COR-L47 (cell line): Measurements from ENCODE around the gene TRAPPC13.
A peak's percentile ranks its signal among the peaks of the same experiment; 100 is the strongest.
"Not testable (repeated sequence)": the region's sequence is repeated elsewhere in the genome, so short reads cannot be mapped to it uniquely, and the experiment has no call there.

Experiments
- DNase-seq: peaks from one replicate; lab custom pipeline; 2025; lab: John Stamatoyannopoulos, UW

The TRAPPC13 gene, protein sequence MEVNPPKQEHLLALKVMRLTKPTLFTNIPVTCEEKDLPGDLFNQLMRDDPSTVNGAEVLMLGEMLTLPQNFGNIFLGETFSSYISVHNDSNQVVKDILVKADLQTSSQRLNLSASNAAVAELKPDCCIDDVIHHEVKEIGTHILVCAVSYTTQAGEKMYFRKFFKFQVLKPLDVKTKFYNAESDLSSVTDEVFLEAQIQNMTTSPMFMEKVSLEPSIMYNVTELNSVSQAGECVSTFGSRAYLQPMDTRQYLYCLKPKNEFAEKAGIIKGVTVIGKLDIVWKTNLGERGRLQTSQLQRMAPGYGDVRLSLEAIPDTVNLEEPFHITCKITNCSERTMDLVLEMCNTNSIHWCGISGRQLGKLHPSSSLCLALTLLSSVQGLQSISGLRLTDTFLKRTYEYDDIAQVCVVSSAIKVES

DNA sequence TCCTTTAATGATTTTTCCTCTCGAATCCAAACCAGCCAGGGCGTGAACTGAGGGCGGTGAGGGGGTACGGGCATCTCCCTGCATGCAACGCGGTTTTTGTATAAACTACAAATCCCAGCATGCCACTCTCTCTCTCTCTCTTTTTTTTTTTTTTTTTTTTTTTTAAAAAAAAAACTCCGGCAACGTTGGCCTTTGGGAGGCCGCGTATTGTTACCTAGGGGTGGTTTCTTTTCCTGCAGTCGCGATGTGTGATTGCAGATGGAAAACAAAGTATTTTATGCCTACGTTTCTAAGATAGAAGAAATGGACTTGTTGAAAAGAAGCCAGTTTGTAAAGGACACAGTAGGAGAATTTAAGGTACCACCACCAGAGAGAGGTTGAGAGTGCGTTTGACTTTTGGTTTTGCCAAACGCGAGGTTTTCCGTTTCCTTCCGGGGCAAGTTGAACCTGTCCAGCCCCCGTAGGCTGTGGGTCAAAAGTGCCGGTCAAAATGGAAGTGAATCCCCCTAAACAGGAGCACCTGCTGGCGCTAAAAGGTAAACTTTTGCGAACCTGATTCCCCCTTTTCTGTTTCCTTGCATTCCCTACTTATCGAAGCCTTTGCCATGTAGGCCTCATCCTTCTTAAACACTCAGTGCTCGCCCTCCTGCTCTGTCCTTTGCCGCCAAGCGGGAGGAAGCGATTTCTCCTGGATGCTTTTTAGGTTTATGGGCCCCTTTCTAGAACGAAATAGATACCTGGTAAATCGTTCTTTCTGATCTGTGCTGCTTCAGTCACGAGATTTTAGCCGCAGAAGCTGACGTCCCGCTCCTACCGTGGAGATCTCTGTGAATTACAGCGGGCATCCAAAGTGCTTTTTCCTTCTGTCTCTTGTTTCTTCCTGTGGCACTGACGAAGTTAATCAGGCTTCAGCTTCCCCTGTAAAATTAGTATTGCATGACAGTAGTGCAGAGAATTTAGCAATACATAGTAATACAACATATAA is at the start of gene TRAPPC13, which contains the start of gene SHLD3:
Gene TRAPPC13, plus strand, starts transcription at position 457 of the 985 bp plus-strand sequence. Its CDS starts 34 bp downstream, at position 491.
Gene SHLD3, plus strand, starts transcription at position 457 of the 985 bp plus-strand sequence. CDS start 4,561 bp downstream, outside the sequence.
- DNase-seq, result peak; percentile 90

DNA sequence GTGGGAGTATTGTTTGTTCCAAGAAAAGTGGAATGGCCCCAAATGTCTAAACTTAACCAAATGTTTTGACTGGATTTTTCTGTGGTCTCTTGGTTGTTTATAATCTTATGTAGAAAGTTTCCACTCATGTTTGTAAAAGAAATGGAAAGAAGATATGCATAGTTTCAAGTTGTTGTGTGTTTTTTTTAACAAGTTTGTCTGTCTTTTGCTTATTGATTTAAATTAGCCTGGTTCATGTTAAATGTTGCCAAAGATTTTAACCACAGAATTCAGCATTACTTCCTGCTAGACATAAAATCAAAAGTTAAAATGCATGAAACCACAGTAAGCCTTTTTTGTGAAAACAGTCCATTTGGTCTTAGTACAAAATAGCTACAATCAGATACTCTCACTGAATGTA is 47.7 kb upstream of the TRAPPC13 start:
- no peak for DNase-seq

DNA sequence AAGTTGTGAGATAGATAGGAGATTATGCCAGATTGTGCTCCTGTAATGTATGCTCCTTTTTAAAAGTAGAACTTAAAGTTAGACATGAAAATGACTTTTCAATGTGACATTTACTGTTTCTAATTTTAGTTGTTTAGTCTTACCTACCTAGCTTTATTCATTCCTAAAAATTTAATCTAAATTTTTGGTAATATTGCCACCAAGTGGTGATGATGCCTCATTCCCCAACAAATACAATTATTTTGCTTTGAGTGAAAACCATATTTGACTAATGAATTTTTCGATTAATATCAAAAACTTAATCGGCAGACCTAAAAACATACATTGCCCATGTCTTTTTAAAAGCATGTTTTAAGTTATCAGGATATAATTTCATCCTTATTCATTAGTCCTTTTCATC is 36.1 kb upstream of the TRAPPC13 start:
- no peak for DNase-seq

DNA sequence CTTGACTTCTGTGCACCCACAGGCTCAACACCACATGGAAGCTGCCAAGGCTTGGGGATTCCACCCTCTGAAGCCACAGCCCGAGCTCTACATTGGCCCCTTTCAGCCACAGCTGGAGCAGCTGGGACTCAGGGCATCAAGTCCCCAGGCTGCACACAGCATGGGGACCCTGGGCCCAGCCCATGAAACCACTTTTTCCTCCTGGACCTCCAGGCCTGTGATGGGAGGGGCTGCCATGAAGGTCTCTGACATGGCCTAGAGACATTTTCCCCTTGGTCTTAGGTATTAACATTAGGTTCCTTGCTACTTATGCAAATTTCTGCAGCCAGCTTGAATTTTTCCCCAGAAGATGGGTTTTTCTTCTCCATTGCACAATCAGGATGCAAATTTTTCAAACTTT is 23.1 kb upstream of the TRAPPC13 start:
- not testable (repeated sequence) for DNase-seq

DNA sequence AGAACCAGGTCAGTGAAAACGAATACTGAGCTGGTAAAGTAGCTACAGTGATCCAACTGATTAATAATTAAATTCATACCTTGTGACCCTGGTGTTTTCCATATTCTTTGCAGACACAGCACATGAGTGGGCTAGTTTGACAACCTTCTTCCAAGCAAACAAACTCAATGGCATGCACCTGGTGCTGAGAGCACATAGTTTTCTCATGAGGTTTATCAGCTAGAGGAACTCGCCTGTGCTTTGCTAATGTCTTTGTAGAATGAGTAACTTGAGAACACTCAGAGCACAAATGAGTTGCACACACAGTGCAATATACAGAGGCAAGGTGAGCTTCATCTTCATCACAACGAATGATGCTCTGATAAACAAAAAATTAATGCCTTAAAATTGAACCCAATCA is 13.3 kb upstream of the TRAPPC13 start:
- no peak for DNase-seq

DNA sequence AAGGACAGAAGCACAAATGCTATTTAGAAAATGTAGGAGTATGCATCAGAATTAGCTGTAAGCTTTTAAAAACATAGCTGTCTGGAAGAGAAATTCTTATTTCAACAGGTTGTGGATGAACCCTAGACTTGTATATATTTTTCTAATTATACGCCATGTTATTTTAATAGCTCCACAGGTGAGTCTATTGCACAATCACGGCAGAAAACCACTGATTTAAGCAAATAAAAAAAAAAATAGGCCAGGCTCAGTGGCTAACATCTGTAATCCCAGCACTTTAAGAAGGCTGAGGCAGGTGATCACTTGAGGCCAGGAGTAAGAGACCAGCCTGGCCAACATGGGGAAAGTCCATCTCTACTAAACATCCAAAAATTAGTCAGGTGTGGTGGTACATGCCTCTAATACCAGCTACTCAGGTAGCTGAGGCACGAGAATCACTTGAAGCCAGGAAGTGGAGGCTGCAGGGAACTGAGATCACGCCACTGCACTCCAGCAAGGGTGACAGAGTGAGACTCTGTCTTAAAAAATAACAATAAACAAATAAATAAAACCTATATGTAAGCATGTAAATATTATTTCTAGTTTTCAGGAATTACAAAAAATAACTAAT is 12.4 kb upstream of the TRAPPC13 start:
- no peak for DNase-seq

DNA sequence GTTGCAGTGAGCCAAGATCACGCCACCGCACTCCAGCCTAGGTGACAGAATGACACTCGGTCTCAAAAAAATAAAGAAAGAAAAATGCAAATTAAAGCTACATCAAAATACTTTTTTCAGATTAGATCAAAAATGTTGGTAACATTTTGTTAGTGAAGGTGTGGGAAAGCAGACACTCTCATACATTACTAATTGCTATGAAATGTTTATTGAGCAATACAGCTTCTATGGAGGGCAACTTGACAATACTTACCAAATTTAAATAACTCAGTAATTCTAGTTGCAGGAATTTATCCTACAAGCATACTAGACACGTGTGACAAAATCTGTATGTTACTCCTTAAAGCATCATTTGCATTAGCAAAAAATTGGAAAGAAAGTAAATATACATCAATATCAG is 4.8 kb upstream of the TRAPPC13 start:
- no peak for DNase-seq

DNA sequence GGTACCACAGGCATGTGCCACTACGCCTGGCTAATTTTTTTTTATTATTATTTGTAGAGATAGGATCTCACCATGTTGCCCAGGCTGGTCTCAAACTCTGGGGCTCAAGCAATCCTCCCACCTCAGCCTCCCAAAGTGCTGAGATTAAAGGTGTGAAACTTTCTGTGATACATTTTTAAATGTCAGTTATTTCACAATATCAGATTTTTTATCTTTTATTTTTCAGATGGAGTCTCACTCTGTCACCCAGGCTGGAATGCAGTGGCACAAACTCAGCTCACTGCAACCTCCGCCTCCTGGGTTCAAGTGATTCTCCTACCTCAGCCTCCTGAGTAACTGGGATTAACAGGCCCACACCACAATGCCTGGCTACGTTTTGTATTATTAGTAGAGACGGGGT is 2.9 kb upstream of the TRAPPC13 start:
- not testable (repeated sequence) for DNase-seq

DNA sequence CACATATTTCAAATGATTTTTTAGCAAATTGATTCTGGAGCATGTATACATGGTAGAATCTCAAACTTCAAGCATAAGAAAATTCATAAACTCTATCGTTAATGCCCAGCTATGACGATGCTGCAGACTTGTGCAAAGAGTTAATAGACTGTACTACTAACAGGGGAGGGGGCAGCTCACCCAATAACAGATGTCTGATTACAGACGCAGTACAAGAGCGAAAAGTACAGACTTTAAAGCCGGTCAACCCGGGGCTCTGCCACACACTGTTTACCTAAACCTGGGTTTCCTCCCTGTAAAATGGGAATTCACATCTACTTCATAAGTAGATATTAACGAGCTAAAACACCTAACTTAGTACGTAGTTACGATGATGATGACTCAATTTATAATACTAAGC is 1.3 kb upstream of the TRAPPC13 start:
- DNase-seq, result no peak

DNA sequence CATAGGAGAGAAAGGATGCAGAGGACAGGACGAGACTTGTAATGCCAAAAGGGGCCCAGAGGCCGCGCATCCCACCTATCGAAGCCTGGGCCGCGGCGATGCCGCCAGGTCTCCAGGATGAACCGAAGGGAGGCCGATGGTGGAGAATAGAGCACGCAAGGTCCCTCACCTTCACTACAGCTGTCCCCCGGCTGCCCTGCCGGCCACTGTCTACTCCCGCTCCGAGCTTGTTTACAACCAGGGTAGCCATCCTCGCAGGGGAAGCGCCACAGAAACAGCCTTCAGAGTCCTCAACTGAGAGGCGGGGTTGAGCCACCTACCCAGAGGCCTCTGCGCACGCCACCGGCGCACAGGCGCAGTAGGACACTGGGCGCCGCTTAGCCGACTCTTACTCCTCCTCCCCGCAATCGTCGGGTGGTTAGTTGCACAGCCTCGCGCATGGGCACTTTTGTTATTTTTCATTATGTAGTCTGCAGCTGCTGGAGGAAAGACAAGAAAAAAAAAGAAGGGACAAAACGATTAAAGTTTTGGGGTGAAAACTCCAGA is 729 bp upstream of the TRAPPC13 start, which contains the start of gene TRIM23:
Gene TRIM23, minus strand, starts transcription at position 309 of the 546 bp plus-strand sequence. Its CDS starts 59 bp downstream, at position 250.
- DNase-seq, result peak; percentile 91

DNA sequence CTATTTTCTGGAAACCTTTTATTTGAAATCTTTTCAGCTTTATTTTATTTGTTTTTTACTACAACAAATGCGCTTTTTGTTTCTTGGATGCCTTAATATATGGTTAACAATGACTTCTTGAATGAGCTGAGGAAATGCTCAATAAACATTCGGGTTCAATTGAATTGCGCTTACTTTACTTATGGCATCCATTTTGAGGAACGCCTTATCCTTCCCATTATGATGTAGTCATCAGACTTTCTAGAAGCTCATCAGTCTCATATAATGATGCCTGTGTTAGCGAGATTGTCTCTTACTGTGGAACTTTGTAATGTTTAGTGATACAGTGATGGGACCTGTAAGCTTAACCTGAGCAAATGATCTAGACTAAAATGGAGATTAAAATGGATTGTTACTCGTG is 916 bp downstream of the TRAPPC13 start:
- DNase-seq, result no peak

DNA sequence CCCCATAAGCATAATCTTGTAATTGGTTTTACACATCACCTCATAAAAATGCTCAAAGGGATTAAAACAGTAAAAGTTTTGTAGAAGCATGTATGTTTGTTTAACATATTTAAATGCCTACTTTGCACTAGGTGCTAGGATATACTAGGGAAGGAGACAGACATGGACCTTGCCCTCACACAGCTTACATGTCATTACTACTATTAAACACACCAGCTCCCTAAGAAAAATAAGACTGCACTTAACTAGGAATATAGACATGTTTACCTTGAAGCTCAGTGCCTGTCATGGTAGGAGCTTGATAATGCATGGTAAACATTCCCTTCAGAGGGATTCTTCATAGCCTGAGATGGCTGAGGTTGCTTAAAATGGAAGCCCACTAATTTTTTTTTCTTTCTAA is 6.2 kb downstream of the TRAPPC13 start:
- DNase-seq, result no peak

DNA sequence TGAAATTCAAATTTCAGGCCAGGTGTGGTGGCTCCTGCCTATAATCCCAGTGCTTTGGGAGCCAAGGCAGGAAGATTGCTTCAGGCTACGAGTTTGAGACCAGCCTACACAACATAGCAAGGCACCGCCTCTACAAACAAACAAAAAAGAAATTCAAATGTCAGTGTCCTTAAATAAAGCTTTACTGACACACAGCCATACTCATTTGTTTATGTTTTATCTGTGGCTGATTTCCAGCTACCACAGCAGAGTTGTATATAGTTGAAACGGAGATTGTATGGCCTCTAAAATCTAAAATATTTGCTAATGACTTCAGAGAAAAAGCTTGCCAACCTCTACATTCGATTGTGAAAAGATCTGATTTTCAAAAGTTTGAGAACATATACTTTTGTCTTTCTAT is 15.4 kb downstream of the TRAPPC13 start:
- DNase-seq, result no peak

DNA sequence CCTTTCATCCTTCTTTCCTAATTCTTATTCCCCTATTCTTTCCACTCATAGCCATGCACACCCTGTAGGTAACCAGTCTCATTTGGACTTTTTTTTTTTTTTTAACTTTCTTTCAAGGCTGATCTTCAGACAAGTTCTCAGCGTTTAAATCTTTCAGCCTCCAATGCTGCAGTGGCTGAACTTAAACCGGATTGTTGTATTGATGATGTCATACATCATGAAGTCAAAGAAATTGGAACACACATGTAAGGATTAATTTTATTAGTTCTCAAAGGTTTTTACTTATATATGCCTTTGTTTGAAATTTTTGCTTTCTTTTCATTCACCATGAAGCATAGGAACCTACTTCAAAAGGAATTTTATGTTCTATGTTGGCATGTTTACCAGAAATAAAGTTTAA is 22.1 kb downstream of the TRAPPC13 start:
- DNase-seq, result no peak

DNA sequence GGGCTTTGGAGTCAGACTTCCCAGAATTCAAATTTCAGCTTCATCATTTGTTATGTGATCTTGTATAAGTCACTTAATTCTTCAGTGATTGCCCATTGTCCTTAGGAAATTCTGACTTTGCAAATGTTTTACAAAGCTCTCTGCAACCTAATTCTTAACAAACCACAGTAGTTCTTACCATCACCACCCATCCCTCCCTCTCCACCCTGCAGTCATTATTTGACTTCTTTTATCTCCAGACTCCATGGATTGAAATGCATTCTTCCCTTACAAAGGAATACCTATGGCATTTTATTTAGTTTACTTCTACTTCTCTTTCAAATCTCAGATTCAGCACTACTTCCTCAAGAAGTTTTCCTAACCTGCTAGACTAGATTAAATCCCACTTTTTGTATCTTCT is 23.1 kb downstream of the TRAPPC13 start:
- no peak for DNase-seq

DNA sequence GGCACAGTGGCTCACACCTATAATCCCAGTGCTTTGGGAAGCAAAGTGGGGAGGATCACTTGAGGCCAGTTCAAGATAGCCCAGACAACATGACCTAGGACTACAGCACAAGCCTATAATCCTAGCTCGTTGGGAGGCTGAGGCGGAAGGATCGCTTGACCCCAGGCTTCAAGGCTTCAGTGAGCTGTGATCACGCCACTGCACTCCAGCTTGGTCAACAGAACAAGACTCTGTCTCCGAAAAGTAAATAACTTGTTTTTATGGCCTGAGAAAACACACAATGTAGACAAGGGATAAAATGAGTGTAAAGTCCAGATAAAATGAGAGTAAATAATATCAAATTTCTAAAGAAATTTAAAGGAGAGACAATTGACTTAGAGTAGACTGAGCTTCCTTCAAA is 26.3 kb downstream of the TRAPPC13 start:
- DNase-seq, result no peak

DNA sequence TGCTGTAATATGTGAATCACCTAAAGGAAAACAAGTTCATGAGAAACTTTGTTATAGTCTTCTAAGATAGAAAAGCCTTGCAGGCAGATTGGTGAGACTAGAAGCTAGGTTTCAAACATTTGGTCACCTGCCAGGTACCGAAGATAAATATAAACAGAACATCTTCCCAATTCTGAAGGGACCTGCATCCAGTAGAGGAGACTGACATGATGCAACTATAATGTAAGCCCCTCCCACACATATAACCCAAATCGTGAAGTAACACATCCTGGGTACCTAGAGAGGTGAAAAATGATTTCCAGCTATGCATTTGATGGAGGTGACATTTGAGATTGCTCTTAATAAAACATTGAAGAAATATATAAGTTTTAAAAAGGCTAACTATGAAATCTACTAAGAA is 29.9 kb downstream of the TRAPPC13 start:
- DNase-seq, result no peak

DNA sequence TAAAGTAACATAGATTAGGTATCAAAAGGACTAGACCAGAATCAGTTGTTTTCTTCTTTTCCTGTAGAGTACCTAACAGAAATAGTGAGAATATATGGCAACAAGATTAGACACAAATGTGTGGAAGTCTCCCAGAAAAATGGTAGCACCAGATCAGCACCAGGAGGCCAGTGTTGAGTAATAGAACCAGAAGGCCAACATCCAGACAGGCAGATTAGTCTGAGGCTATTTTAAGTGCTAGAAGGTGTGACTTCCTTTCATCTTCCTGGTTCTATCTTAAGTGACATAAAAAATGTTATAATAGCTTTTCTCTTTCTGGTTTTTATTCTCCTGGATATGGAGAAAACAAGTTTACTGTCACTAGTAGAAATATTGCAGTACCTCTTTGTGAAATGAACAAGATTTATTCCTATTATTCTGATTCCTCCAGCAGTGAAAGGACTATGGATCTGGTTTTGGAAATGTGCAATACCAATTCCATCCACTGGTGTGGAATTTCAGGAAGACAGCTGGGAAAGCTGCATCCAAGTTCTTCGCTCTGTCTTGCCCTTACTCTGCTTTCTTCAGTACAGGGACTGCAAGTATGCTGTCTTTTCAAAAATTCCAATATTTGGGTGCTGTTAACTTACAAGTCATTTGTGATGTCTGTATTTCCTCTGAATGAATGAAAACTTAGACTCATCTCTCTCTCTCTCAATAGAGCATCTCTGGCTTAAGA is 39.1 kb downstream of the TRAPPC13 start:
- DNase-seq, result no peak

DNA sequence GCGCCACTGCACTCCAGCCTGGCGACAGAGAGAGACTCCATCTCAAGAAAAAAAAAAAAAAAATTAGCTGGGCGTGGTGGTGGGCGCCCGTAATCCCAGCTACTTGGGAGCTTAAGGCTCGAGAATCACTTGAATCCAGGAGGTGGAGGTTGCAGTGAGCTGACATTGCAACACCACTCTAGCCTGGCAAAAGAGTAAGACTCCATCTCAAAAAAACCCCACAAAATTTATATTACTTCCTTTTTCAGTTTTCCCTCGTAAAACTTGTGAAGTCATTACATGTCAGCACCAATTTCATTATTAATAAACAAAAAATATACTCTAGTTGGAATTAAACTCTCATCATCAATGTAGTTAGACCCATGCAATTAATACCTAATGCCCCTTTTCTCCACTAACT is 43.9 kb downstream of the TRAPPC13 start:
- DNase-seq, result no peak

DNA sequence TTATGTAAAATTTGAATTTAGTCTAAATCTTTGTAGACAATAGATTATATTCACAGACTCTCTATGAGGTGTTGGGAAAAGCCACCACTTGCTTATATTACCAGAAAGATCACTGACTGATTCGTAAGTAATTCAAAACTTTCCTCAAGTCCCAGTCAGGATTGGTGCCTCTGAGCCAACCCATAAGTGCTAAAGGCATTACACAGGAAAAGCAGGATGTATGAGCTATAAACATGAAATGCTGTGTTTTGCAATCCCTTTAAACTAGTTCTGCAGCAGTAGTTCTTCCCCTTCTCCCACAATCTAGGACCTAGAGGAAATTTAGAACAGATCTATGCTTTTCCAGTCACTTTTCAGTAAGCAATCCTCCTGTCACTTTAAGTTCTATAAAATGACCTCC is 48.0 kb downstream of the TRAPPC13 start:
- DNase-seq, result no peak

DNA sequence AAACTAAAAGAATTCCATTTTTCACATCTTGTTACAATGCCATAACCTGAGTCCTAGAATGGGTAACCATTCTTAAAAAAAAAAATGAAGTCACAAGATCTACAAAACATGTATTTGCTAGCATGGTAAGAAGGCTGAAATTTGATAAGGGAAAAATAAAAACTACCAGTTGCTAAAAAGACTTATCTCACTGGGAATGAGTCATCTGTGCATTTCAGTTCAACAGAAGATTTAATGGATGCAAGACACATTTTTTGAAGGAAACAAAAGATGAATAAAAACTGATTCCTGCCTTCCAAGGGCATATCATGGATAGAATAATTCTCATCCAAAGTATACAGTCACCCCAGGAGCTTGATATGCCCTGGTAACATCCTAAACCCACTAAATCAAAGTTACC is 49.9 kb downstream of the TRAPPC13 start:
- no peak for DNase-seq
